ENCODE data around the gene KAT2A. TPM values are rescaled to one million over a fixed set of nuclear protein-coding genes. Genes with fewer than 3 reads are reported as not detected.

Gene KAT2A
- total RNA-seq, 1 experiment from 2014 or later, result 22.2 TPM

GRCh38 chr17:42094375-42095069, 26.6 kb downstream of the KAT2A start:
- DNase-seq (ENCODE audit: low read depth), result no peak

GRCh38 chr17:42092939-42093338, 28.2 kb downstream of the KAT2A start:
- no peak for DNase-seq (ENCODE audit: low read depth)

GRCh38 chr17:42090964-42091790, 30.0 kb downstream of the KAT2A start:
- no peak for DNase-seq (ENCODE audit: low read depth)

GRCh38 chr17:42088736-42089135, 32.4 kb downstream of the KAT2A start:
- DNase-seq (ENCODE audit: low read depth), result no peak

- DNase-seq (ENCODE audit: low read depth), result no peak
Measured at GRCh38 chr17:42087736-42088705, 33.1 kb downstream of the KAT2A start.

- no peak for DNase-seq (ENCODE audit: low read depth)
Measured at GRCh38 chr17:42087042-42087701, 34.0 kb downstream of the KAT2A start.

- DNase-seq (ENCODE audit: low read depth), result no peak
Measured at GRCh38 chr17:42081516-42082129, 39.5 kb downstream of the KAT2A start.

GRCh38 chr17:42079541-42079940, 41.6 kb downstream of the KAT2A start:
- DNase-seq (ENCODE audit: low read depth), result no peak

- DNase-seq (ENCODE audit: low read depth), result no peak
Measured at GRCh38 chr17:42078396-42079043, 42.6 kb downstream of the KAT2A start.

GRCh38 chr17:42077755-42078154, 43.4 kb downstream of the KAT2A start:
- no peak for DNase-seq (ENCODE audit: low read depth)

GRCh38 chr17:42076797-42077559, 44.2 kb downstream of the KAT2A start:
- DNase-seq (ENCODE audit: low read depth), result no peak

GRCh38 chr17:42075789-42076188, 45.4 kb downstream of the KAT2A start:
- DNase-seq (ENCODE audit: low read depth), result no peak

GRCh38 chr17:42072323-42073187, 48.6 kb downstream of the KAT2A start:
- no peak for DNase-seq (ENCODE audit: low read depth)

- no peak for DNase-seq (ENCODE audit: low read depth)
Measured at GRCh38 chr17:42071810-42072209, 49.4 kb downstream of the KAT2A start.

- DNase-seq (ENCODE audit: low read depth), result no peak
Measured at GRCh38 chr17:42068979-42069378, 52.2 kb downstream of the KAT2A start.

- no peak for DNase-seq (ENCODE audit: low read depth)
Measured at GRCh38 chr17:42067371-42068091, 53.6 kb downstream of the KAT2A start.

GRCh38 chr17:42065201-42065600, 56.0 kb downstream of the KAT2A start:
- no peak for DNase-seq (ENCODE audit: low read depth)

All from LHCN-M2 (cell line).